Large intestine (tissue), 3 donors: ENCODE measurements around the gene ATP11C. TPM values are rescaled to one million over a fixed set of nuclear protein-coding genes. Genes with fewer than 3 reads are reported as not detected.
"Not testable (repeated sequence)": the region's sequence is repeated elsewhere in the genome, so short reads cannot be mapped to it uniquely, and the experiment has no call there.

Experiments used
- DNase-seq, 2 donors: peaks; one replicate each; pipeline versions ENCODE4 v3.0.0 to v3.0.0-alpha.2; 2013
- H3K27ac ChIP-seq: one replicate; pipeline ENCODE4 v1.5.1; 2013; ENCODE audit warnings: low read length
- H3K27me3 ChIP-seq: 2 replicates; pipeline ENCODE4 v1.6.1; 2013; ENCODE audit warnings: low read length; ENCODE audit not compliant: control insufficient read depth, insufficient read depth
- H3K36me3 ChIP-seq: 2 replicates; pipeline ENCODE4 v1.6.1; 2013; ENCODE audit warnings: low read length; ENCODE audit not compliant: control insufficient read depth, insufficient read depth
- H3K4me1 ChIP-seq: one replicate; pipeline ENCODE4 v1.6.1; 2013; ENCODE audit warnings: low read length; ENCODE audit not compliant: control insufficient read depth, insufficient read depth
- H3K4me3 ChIP-seq: one replicate; pipeline ENCODE4 v1.5.1; 2013; ENCODE audit warnings: low read length
- H3K9me3 ChIP-seq: one replicate; pipeline ENCODE4 v1.6.1; 2013; ENCODE audit warnings: mild to moderate bottlenecking, low read depth, low read length, moderate library complexity; ENCODE audit not compliant: control insufficient read depth
- WGBS: methylation state at CpG from one replicate; pipeline ENCODE4 v1.1.5; 2013; ENCODE audit warnings: low lambda C conversion rate; ENCODE audit not compliant: insufficient coverage; 5-methylcytosine and 5-hydroxymethylcytosine counted together
- polyA plus RNA-seq: library from polyadenylated mRNA; unstranded; fragments of 120-200 nt; gene quantifications from one replicate; pipeline ENCODE4 v1.2.1, GENCODE V29; 2013

Gene ATP11C
- polyA plus RNA-seq, 1 donor: 15.4 TPM

GRCh38 chrX:139961091-139961490, 28.2 kb upstream of the ATP11C start:
- WGBS: no CpG with 5 or more reads among the region's 2 CpGs
- H3K4me1 ChIP-seq, DNase-seq, H3K36me3 ChIP-seq, H3K27ac ChIP-seq, H3K4me3 ChIP-seq, H3K9me3 ChIP-seq, H3K27me3 ChIP-seq: not testable (repeated sequence)

GRCh38 chrX:139949703-139950102, 16.9 kb upstream of the ATP11C start:
- Histone ChIP-seq H3K27ac (no peak overlapping the region), H3K4me3 (no peak overlapping the region), H3K9me3 (no peaks in the 10 kb centered on the region), H3K4me1 (no peaks in the 10 kb centered on the region), H3K27me3 (no peaks in the 10 kb centered on the region), H3K36me3 (no peaks in the 10 kb centered on the region)
- DNase-seq: no peak
- WGBS: no CpG with 5 or more reads among the region's 3 CpGs

DNA sequence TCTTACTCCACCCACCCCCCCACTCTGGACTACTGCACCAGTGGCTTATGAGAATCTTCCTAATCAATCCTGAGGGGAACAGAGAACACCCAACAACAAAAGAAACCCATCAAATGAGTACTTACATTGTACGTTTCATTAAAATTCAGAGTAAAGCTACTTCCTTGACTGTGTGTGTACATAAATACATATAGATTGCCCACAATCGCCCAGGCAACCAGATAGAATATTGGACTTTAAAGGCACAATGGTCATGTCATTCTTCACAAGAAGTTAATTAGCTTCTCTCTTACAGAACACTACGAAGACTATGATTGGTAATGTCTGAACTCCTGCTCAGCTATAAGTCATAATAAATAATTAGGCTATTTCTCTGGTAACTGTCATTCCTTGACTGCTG, 12.2 kb upstream of the ATP11C start:
- Histone ChIP-seq H3K9me3 (no peaks in the 10 kb centered on the region), H3K4me3 (no peak overlapping the region), H3K27ac (no peak overlapping the region), H3K36me3 (no peaks in the 10 kb centered on the region), H3K27me3 (no peaks in the 10 kb centered on the region), H3K4me1 (no peaks in the 10 kb centered on the region)
- peak in 1 of 2 donors; percentile 42 for DNase-seq
- no CpG with 5 or more reads among the region's 3 CpGs for WGBS

GRCh38 chrX:139936259-139936658, 3.4 kb upstream of the ATP11C start:
- H3K27ac ChIP-seq: no peak overlapping the region
- H3K27me3 ChIP-seq: no peaks in the 10 kb centered on the region
- DNase-seq: no peak
- no peaks in the 10 kb centered on the region for H3K36me3 ChIP-seq
- H3K4me1 ChIP-seq: no peaks in the 10 kb centered on the region
- no peaks in the 10 kb centered on the region for H3K9me3 ChIP-seq
- H3K4me3 ChIP-seq: no peak overlapping the region

GRCh38 chrX:139933904-139934303, 1.1 kb upstream of the ATP11C start:
- Histone ChIP-seq H3K4me3 (peak overlapping the region; percentile 75), H3K9me3 (no peaks in the 10 kb centered on the region), H3K27me3 (no peaks in the 10 kb centered on the region), H3K27ac (peak overlapping the region; percentile 97), H3K36me3 (no peaks in the 10 kb centered on the region), H3K4me1 (no peaks in the 10 kb centered on the region)
- peak; percentile 45 to 77 for DNase-seq
- WGBS: no CpG with 5 or more reads among the region's 15 CpGs

GRCh38 chrX:139932073-139932900, 566 bp downstream of the ATP11C start:
- peak; percentile 14 to 56 for DNase-seq
- no peaks in the 10 kb centered on the region for H3K9me3 ChIP-seq
- no peaks in the 10 kb centered on the region for H3K27me3 ChIP-seq
- no peaks in the 10 kb centered on the region for H3K4me1 ChIP-seq
- no CpG with 5 or more reads among the region's 109 CpGs for WGBS
- H3K36me3 ChIP-seq: no peaks in the 10 kb centered on the region
- peak overlapping the region; percentile 75 for H3K4me3 ChIP-seq
- peak overlapping the region; percentile 97 for H3K27ac ChIP-seq

DNA sequence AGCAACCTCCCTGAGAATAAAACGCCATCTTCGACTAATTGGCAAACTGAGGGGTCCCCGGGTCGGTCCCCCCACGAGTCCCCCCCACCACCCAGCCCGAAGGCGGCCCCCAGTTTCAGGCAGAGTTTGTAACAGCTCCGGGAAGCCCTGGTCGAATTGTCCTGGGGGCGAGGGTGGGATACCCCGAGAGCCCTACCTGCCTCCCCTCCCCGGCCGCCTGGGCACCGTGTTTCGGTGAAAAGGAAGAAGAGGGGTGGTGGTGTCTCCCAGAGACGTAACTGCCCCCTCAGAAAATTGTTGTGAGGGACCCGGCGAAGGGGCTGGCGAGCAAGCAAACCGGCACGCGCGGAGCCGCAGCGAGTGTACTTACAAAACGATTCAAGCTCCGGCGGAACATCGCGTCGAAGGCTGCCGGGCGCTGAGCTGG, 1.2 kb downstream of the ATP11C start:
- Histone ChIP-seq H3K4me1 (no peaks in the 10 kb centered on the region), H3K9me3 (no peaks in the 10 kb centered on the region), H3K27me3 (no peaks in the 10 kb centered on the region), H3K4me3 (peak overlapping the region; percentile 71), H3K27ac (peak overlapping the region; percentile 29), H3K36me3 (no peaks in the 10 kb centered on the region)
- DNase-seq: no peak
- WGBS: no CpG with 5 or more reads among the region's 33 CpGs

- H3K27ac ChIP-seq: no peak overlapping the region
- H3K9me3 ChIP-seq: no peaks in the 10 kb centered on the region
- H3K36me3 ChIP-seq: no peaks in the 10 kb centered on the region
- no peaks in the 10 kb centered on the region for H3K4me1 ChIP-seq
- WGBS: no CpG with 5 or more reads among the region's 27 CpGs
- DNase-seq: peak in 1 of 2 donors; percentile 47
- H3K27me3 ChIP-seq: no peaks in the 10 kb centered on the region
- peak overlapping the region; percentile 71 for H3K4me3 ChIP-seq
These were observed 1.8 kb downstream of the ATP11C start for GRCh38 chrX:139930916-139931645.

GRCh38 chrX:139930401-139930800, 2.5 kb downstream of the ATP11C start:
- no CpG with 5 or more reads among the region's 4 CpGs for WGBS

GRCh38 chrX:139929876-139930275, 3.0 kb downstream of the ATP11C start:
- H3K9me3 ChIP-seq: no peaks in the 10 kb centered on the region
- H3K27me3 ChIP-seq: no peaks in the 10 kb centered on the region
- H3K4me3 ChIP-seq: no peak overlapping the region
- H3K4me1 ChIP-seq: no peaks in the 10 kb centered on the region
- WGBS: no CpG with 5 or more reads among the region's 5 CpGs
- H3K36me3 ChIP-seq: no peaks in the 10 kb centered on the region
- peak; percentile 9 to 38 for DNase-seq
- H3K27ac ChIP-seq: no peak overlapping the region

More at GRCh38 chrX:139930401-139930800, 2.5 kb downstream of the ATP11C start:
- H3K27me3 ChIP-seq: no peaks in the 10 kb centered on the region
- no peak for DNase-seq
- H3K4me1 ChIP-seq: no peaks in the 10 kb centered on the region
- no peaks in the 10 kb centered on the region for H3K9me3 ChIP-seq
- no peaks in the 10 kb centered on the region for H3K36me3 ChIP-seq
- H3K27ac ChIP-seq: no peak overlapping the region
- no peak overlapping the region for H3K4me3 ChIP-seq
